Measurements from ENCODE around the gene ABCG8. TPM values are rescaled to one million over a fixed set of nuclear protein-coding genes. Genes with fewer than 3 reads are reported as not detected.

Gene ABCG8
- total and polyA plus RNA-seq, 9 of the 15 experiments (the other 6 are each of a cell fraction or from before 2014, with no cell fraction given) = not detected

DNA sequence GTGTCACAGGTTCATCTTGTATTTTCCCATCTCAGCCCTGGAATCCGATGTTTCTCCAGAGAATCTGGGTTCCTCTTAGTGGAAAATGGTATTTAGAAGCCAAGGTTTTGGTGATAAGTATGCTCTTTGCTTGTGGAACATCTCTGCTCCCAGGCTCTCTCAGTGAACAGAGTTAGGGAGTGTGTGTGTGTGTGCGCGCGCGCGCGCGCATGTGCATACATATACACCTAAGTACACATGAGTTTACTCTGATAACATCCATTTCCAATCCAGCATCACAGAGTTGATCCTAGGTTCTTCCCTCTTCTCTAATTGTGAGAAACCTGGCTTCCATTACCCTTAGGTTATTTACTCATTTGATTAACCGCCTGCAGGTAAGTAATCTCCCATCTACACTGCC, 41.7 kb downstream of the ABCG8 start:
- TF ChIP-seq PTRF (tag; IDR thresholded peaks at IDR 0.05) = no peak
- no peak for TF ChIP-seq ZNF561 (CRISPR knock-in tag; conservative IDR thresholded peaks at IDR 0.05)
- TF ChIP-seq, protein P1, sequence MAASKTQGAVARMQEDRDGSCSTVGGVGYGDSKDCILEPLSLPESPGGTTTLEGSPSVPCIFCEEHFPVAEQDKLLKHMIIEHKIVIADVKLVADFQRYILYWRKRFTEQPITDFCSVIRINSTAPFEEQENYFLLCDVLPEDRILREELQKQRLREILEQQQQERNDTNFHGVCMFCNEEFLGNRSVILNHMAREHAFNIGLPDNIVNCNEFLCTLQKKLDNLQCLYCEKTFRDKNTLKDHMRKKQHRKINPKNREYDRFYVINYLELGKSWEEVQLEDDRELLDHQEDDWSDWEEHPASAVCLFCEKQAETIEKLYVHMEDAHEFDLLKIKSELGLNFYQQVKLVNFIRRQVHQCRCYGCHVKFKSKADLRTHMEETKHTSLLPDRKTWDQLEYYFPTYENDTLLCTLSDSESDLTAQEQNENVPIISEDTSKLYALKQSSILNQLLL (CRISPR knock-in tag; IDR thresholded peaks at IDR 0.05; ENCODE audit: borderline replicate concordance) = no peak
- no peak for TF ChIP-seq WHSC1 (IDR thresholded peaks at IDR 0.05; ENCODE audit: low read length)
- TF ChIP-seq U2AF1 (optimal IDR thresholded peaks at IDR 0.05; ENCODE audit: low read depth, low read length) = no peak
- TF ChIP-seq ZNF507 (tag; conservative IDR thresholded peaks at IDR 0.05) = no peak
- TF ChIP-seq, protein P2, sequence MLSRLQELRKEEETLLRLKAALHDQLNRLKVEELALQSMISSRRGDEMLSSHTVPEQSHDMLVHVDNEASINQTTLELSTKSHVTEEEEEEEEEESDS (CRISPR knock-in tag; IDR thresholded peaks at IDR 0.05) = no peak
- TF ChIP-seq ZFPM2 (CRISPR knock-in tag; IDR thresholded peaks at IDR 0.05) = no peak
- TF ChIP-seq, protein P3, sequence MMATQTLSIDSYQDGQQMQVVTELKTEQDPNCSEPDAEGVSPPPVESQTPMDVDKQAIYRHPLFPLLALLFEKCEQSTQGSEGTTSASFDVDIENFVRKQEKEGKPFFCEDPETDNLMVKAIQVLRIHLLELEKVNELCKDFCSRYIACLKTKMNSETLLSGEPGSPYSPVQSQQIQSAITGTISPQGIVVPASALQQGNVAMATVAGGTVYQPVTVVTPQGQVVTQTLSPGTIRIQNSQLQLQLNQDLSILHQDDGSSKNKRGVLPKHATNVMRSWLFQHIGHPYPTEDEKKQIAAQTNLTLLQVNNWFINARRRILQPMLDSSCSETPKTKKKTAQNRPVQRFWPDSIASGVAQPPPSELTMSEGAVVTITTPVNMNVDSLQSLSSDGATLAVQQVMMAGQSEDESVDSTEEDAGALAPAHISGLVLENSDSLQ (IDR thresholded peaks at IDR 0.05) = no peak
- no peak for TF ChIP-seq CEBPB (tag; IDR thresholded peaks at IDR 0.05)
- no peak for TF ChIP-seq ZKSCAN1 (IDR thresholded peaks at IDR 0.05; ENCODE audit: low read depth, low read length)
- TF ChIP-seq, protein P4, sequence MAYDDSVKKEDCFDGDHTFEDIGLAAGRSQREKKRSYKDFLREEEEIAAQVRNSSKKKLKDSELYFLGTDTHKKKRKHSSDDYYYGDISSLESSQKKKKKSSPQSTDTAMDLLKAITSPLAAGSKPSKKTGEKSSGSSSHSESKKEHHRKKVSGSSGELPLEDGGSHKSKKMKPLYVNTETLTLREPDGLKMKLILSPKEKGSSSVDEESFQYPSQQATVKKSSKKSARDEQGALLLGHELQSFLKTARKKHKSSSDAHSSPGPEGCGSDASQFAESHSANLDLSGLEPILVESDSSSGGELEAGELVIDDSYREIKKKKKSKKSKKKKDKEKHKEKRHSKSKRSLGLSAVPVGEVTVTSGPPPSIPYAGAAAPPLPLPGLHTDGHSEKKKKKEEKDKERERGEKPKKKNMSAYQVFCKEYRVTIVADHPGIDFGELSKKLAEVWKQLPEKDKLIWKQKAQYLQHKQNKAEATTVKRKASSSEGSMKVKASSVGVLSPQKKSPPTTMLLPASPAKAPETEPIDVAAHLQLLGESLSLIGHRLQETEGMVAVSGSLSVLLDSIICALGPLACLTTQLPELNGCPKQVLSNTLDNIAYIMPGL (CRISPR knock-in tag; IDR thresholded peaks at IDR 0.05) = no peak
- TF ChIP-seq ZNF253 (CRISPR knock-in tag; conservative IDR thresholded peaks at IDR 0.05) = no peak
- no peak for TF ChIP-seq RBM22 (IDR thresholded peaks at IDR 0.05; ENCODE audit: low read depth, low read length, poor library complexity, severe bottlenecking)
- TF ChIP-seq HMGN3 (IDR thresholded peaks at IDR 0.05; ENCODE audit: borderline replicate concordance, extremely low read depth, insufficient read length, low read depth, low read length) = no peak
- TF ChIP-seq C11orf30 (IDR thresholded peaks at IDR 0.05; ENCODE audit: low read depth) = no peak
- no peak overlapping the region for H3K4me2 ChIP-seq (ENCODE audit: insufficient read depth, low read length)
- POLR2A ChIA-PET = no interaction called here
- peaks cover 2 to 22% of the 10 kb centered on the region in 2 experiments; a peak in 3 of 5 replicates for H3K27me3 ChIP-seq (ENCODE audit: control insufficient read depth in 2 of 2, insufficient read depth in 2 of 2, low read length in 2 of 2)
- 83% methylated on average over 9 of the region's 9 CpGs for WGBS (ENCODE audit: insufficient coverage, low coverage, missing lambda C conversion rate)
- intact Hi-C loops (cut with micrococcal nuclease) (no loop called here), in situ Hi-C loops (cut with MboI) (no loop called here)
- H4K20me1 ChIP-seq (replicated peaks; ENCODE audit: control insufficient read depth, insufficient read depth, low read length) = peaks cover 4% of the 10 kb centered on the region; the same call in 1 of the 2 replicates
- H2AFZ ChIP-seq (ENCODE audit: low read depth, low read length) = no peak overlapping the region
- no peak for DNase-seq (ENCODE audit: extremely low read depth in 1 of 4, low spot score in 3 of 4)
- no TSS peak for BruUV-seq (replicated peaks)
- no peak for ATAC-seq
- H3K36me3 ChIP-seq (ENCODE audit: control insufficient read depth, insufficient read depth, low read length) = no peaks in the 10 kb centered on the region
- no peaks in the 10 kb centered on the region for H3K9me1 ChIP-seq (ENCODE audit: control insufficient read depth, insufficient read depth, low read length)
- no peak overlapping the region for H3K9ac ChIP-seq (ENCODE audit: insufficient read depth in 1 of 2, low read depth in 2 of 2, low read length in 2 of 2)
- H3K79me2 ChIP-seq (ENCODE audit: control insufficient read depth, insufficient read depth, low read length) = no peaks in the 10 kb centered on the region
- no peaks in the 10 kb centered on the region for H3K4me1 ChIP-seq (replicated peaks in 1 of 2; ENCODE audit: control insufficient read depth in 2 of 2, insufficient read depth in 2 of 2, low read length in 2 of 2)
- H3K27ac ChIP-seq (ENCODE audit: extremely low read depth, low read depth, low read length) = no peak overlapping the region
- no peak for FAIRE-seq
- H3K4me3 ChIP-seq = no peak overlapping the region
- no peaks in the 10 kb centered on the region for H3K9me3 ChIP-seq (replicated peaks; ENCODE audit: control insufficient read depth, insufficient read depth, low read depth, low read length)
- CTCF ChIA-PET (ENCODE audit: low intra/inter-chr PET ratio) = interaction anchor here (0.7 kb wide), 1 partner anchor 548 kb away, joined by 3 read pairs; no protein-coding TSS in a partner anchor

All from K562 (cell line).